ENCODE results near the gene FANCG.

Gene FANCG

GRCh38 chr9:35079426-35080341 is at the start of gene FANCG:
Gene FANCG, minus strand, starts transcription at chr9:35079942. Its CDS starts 418 bp downstream, at chr9:35079524.
- DNase-seq, result peak; percentile 94

GRCh38 chr9:35116898-35117551 is 37.3 kb upstream of the FANCG start:
- peak; percentile 94 for DNase-seq

- no peak for DNase-seq
These were observed 36.8 kb upstream of the FANCG start for GRCh38 chr9:35116539-35116897.

GRCh38 chr9:35115680-35116538 is 36.2 kb upstream of the FANCG start, which contains the start of gene ATOSB:
Gene ATOSB, minus strand, starts transcription at chr9:35115862. Its CDS starts 7,588 bp downstream, at chr9:35108274.
- peak; percentile 98 for DNase-seq

- peak; percentile 46 for DNase-seq
These were observed 35.3 kb upstream of the FANCG start for GRCh38 chr9:35114840-35115628.

- DNase-seq, result peak; percentile 76
These were observed 34.5 kb upstream of the FANCG start for GRCh38 chr9:35114113-35114839.

- no peak for DNase-seq
These were observed 32.7 kb upstream of the FANCG start for GRCh38 chr9:35112257-35113020.

GRCh38 chr9:35111001-35111933 is 31.5 kb upstream of the FANCG start:
- peak; percentile 98 for DNase-seq

GRCh38 chr9:35110327-35110761 is 30.6 kb upstream of the FANCG start:
- DNase-seq, result no peak

- no peak for DNase-seq
These were observed 29.3 kb upstream of the FANCG start for GRCh38 chr9:35108946-35109575.

- DNase-seq, result no peak
These were observed 28.7 kb upstream of the FANCG start for GRCh38 chr9:35108461-35108860.

- DNase-seq, result no peak
These were observed 27.9 kb upstream of the FANCG start for GRCh38 chr9:35107297-35108290.

GRCh38 chr9:35106343-35106730 is 26.6 kb upstream of the FANCG start:
- no peak for DNase-seq

- DNase-seq, result no peak
These were observed 26.0 kb upstream of the FANCG start for GRCh38 chr9:35105571-35106342.

- DNase-seq, result no peak
These were observed 25.4 kb upstream of the FANCG start for GRCh38 chr9:35105126-35105525.

- DNase-seq, result no peak
These were observed 24.8 kb upstream of the FANCG start for GRCh38 chr9:35104586-35104985.

- no peak for DNase-seq
These were observed 24.0 kb upstream of the FANCG start for GRCh38 chr9:35103660-35104191.
